CD14-positive monocyte (primary cell): ENCODE data around the gene FBXO34. TPM values are rescaled to one million over a fixed set of nuclear protein-coding genes. Genes with fewer than 3 reads are reported as not detected.

Experiments used
- DNase-seq, 3 donors: peaks; one replicate each; pipeline ENCODE4 v3.0.0-alpha.2; 2011 to 2022
- H2AFZ ChIP-seq: 2 replicates; pipeline ENCODE4 v1.6.0; 2012; ENCODE audit warnings: mild to moderate bottlenecking, low read depth, low read length, inconsistent platforms; ENCODE audit not compliant: insufficient read depth, poor library complexity, severe bottlenecking
- H3K27ac ChIP-seq, 2 donors: 1 replicate in 1 of 2; 2 replicates in 1 of 2; pipeline ENCODE4 v1.5.1; 2012 to 2013; ENCODE audit warnings: low read length in 2 of 2, control low read depth in 1 of 2, inconsistent platforms in 1 of 2, low read depth in 1 of 2, mild to moderate bottlenecking in 1 of 2
- H3K27me3 ChIP-seq, 2 donors: one replicate each; pipeline versions ENCODE4 v1.6.0 to v1.6.1; 2011 to 2013; ENCODE audit warnings: low read length in 2 of 2; ENCODE audit not compliant: control insufficient read depth in 2 of 2, insufficient read depth in 2 of 2
- H3K36me3 ChIP-seq, 2 donors: replicated peaks in 1 of 2; 1 replicate in 1 of 2; 2 replicates in 1 of 2; pipeline versions ENCODE4 v1.5.1 to v1.6.1; 2012 to 2013; ENCODE audit warnings: low read length in 2 of 2, control low read depth in 1 of 2, inconsistent platforms in 1 of 2, mild to moderate bottlenecking in 1 of 2; ENCODE audit not compliant: insufficient read depth in 2 of 2, control insufficient read depth in 1 of 2
- H3K4me1 ChIP-seq, 2 donors: 1 replicate in 1 of 2; 2 replicates in 1 of 2; pipeline versions ENCODE4 v1.5.1 to v1.6.1; 2012 to 2013; ENCODE audit warnings: low read length in 2 of 2, control low read depth in 1 of 2, inconsistent platforms in 1 of 2, mild to moderate bottlenecking in 1 of 2, moderate library complexity in 1 of 2; ENCODE audit not compliant: insufficient read depth in 2 of 2, control insufficient read depth in 1 of 2
- H3K4me2 ChIP-seq: replicated peaks from 2 replicates; pipeline ENCODE3; 2012; ENCODE audit warnings: low read length, moderate library complexity, mild to moderate bottlenecking; ENCODE audit not compliant: poor library complexity, severe bottlenecking; ENCODE audit errors: extremely low read depth
- H3K4me3 ChIP-seq, 3 experiments: fragments of 200-600 bp in 1 of 3; sonication (generic) in 1 of 3; replicated peaks in 1 of 3; 1 replicate in 2 of 3; 2 replicates in 1 of 3; pipeline ENCODE4 v1.5.1; 2011 to 2013; ENCODE audit warnings: low read length in 3 of 3, mild to moderate bottlenecking in 3 of 3, control low read depth in 2 of 3, low read depth in 2 of 3, inconsistent platforms in 1 of 3, moderate library complexity in 1 of 3
- H3K79me2 ChIP-seq: 2 replicates; pipeline ENCODE4 v1.6.0; 2012; ENCODE audit warnings: mild to moderate bottlenecking, control low read depth, inconsistent platforms, low read length, moderate library complexity; ENCODE audit not compliant: insufficient read depth
- H3K9ac ChIP-seq: 2 replicates; pipeline ENCODE4 v1.6.0; 2017; ENCODE audit warnings: low read length, mild to moderate bottlenecking; ENCODE audit not compliant: insufficient read depth, poor library complexity, severe bottlenecking
- H3K9me3 ChIP-seq, 2 donors: replicated peaks in 1 of 2; 1 replicate in 1 of 2; 2 replicates in 1 of 2; pipeline versions ENCODE4 v1.5.1 to v1.6.1; 2012 to 2013; ENCODE audit warnings: low read length in 2 of 2, control low read depth in 1 of 2; ENCODE audit not compliant: control insufficient read depth in 1 of 2, insufficient read depth in 1 of 2
- H4K20me1 ChIP-seq: 2 replicates; pipeline ENCODE4 v1.6.0; 2012; ENCODE audit warnings: mild to moderate bottlenecking, low read length, control low read depth, moderate library complexity; ENCODE audit not compliant: insufficient read depth
- H3K27ac Mint-ChIP-seq, 7 donors: one replicate each; pipeline ENCODE4 v1.8.0; 2020; ENCODE audit warnings: mild to moderate bottlenecking in 7 of 7, mixed read lengths in 7 of 7, moderate library complexity in 6 of 7, inconsistent platforms in 2 of 7
- H3K27me3 Mint-ChIP-seq, 3 donors: one replicate each; pipeline ENCODE4 v1.8.0; 2021 to 2022; ENCODE audit warnings: low read depth in 3 of 3, mild to moderate bottlenecking in 3 of 3, mixed read lengths in 3 of 3, moderate library complexity in 3 of 3, inconsistent platforms in 1 of 3
- H3K36me3 Mint-ChIP-seq, 2 donors: one replicate each; pipeline ENCODE4 v1.8.0; 2020; ENCODE audit warnings: mixed read lengths in 2 of 2, inconsistent platforms in 1 of 2, mild to moderate bottlenecking in 1 of 2
- H3K4me1 Mint-ChIP-seq: one replicate; pipeline ENCODE4 v1.8.0; 2020; ENCODE audit warnings: mild to moderate bottlenecking, mixed read lengths
- H3K4me3 Mint-ChIP-seq, 2 donors: one replicate each; pipeline ENCODE4 v1.8.0; 2020; ENCODE audit warnings: mild to moderate bottlenecking in 2 of 2, mixed read lengths in 2 of 2, moderate library complexity in 1 of 2
- H3K9me3 Mint-ChIP-seq, 7 donors: one replicate each; pipeline ENCODE4 v1.8.0; 2020 to 2022; ENCODE audit warnings: mixed read lengths in 7 of 7, mild to moderate bottlenecking in 6 of 7, moderate library complexity in 6 of 7, inconsistent platforms in 2 of 7
- CTCF ChIP-seq: fragments of 200-600 bp; IDR thresholded peaks from one replicate; pipeline ENCODE4 v1.8.0; 2022; ENCODE audit warnings: antibody characterized with exemption, mild to moderate bottlenecking
- WGBS: methylation state at CpG from one replicate; pipeline ENCODE4 v1.1.5; 2013; ENCODE audit warnings: missing lambda C conversion rate; ENCODE audit not compliant: insufficient coverage; 5-methylcytosine and 5-hydroxymethylcytosine counted together
- intact Hi-C, 2 donors: fragments of 100-400 bp; cut with micrococcal nuclease; formaldehyde crosslinking; loops; one replicate each; pipeline versions ENCODE4 v1.15.0 to v1.15.1; 2023
- polyA plus RNA-seq, 3 donors: library from polyadenylated mRNA; depleted of rRNA in 1 of 3; unstranded in 2 of 3; stranded (reverse) in 1 of 3; fragments of 300-500 nt in 2 of 3; fragments of >200 nt in 1 of 3; fragmentation: Illumina TruSeq in 2 of 3; gene quantifications; 1 replicate in 2 of 3; 2 replicates in 1 of 3; pipeline ENCODE4 v1.2.3, GENCODE V29; 2012 to 2021

The FBXO34 gene
- polyA plus RNA-seq, 3 donors = 10.3 to 18.1 (median 17.3) TPM

GRCh38 chr14:55288439-55288838, 17.2 kb downstream of the FBXO34 start:
- H3K27ac Mint-ChIP-seq = no peak overlapping the region
- Histone ChIP-seq H3K9me3 (no peaks in the 10 kb centered on the region), H3K36me3 (peaks cover 0 to 8% of the 10 kb centered on the region in 2 donors), H3K4me3 (no peak overlapping the region), H4K20me1 (peaks cover 92% of the 10 kb centered on the region), H3K4me2 (no peak overlapping the region), H3K4me1 (no peaks in the 10 kb centered on the region), H3K9ac (no peak overlapping the region), H3K79me2 (peaks cover 99% of the 10 kb centered on the region), H2AFZ (no peak overlapping the region), H3K27me3 (no peaks in the 10 kb centered on the region), H3K27ac (no peak overlapping the region)
- H3K4me1 Mint-ChIP-seq = no peaks in the 10 kb centered on the region
- DNase-seq = no peak
- no peaks in the 10 kb centered on the region for H3K27me3 Mint-ChIP-seq
- no peak for TF ChIP-seq CTCF
- WGBS = 89% methylated on average over 1 of the region's 6 CpGs
- H3K9me3 Mint-ChIP-seq = no peaks in the 10 kb centered on the region
- intact Hi-C loops = loop anchor here in 1 of 2 donors (10.0 kb wide), 1 partner anchor 46 kb away; no protein-coding TSS in a partner anchor
- H3K36me3 Mint-ChIP-seq = peaks cover 6 to 27% of the 10 kb centered on the region in 2 donors
- H3K4me3 Mint-ChIP-seq = no peak overlapping the region

DNA sequence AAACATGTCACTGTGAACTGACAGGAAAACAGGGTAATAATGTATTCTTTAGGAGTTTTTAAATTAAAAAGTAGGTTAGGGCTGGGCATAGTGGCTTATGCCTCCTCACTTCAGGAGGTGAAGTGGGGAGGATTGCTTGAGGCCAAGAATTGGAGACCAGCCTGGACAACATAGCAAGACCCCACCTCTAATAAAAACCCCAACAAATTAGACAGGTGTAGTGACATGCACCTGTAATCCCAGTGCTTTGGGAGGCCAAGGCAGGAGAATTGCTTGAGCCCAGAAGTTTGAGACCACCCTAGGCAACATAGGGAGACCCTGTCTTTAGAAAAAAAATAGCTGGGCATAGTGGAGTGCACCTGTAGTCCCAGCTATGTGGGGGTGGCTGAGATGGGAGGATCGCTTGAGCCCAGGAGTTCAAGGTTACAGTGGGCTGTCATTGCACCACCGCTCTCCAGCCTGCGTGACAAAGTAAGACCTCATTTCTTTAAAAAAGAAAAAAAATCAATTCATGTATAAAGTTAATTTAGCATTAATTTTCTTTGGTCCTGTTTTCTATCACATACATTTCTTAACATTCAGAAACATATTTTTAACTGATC, 20.4 kb downstream of the FBXO34 start:
- Histone ChIP-seq H3K27ac (no peak overlapping the region), H4K20me1 (peaks cover 87% of the 10 kb centered on the region), H3K9me3 (no peaks in the 10 kb centered on the region), H3K9ac (no peak overlapping the region), H3K36me3 (no peaks in the 10 kb centered on the region), H3K27me3 (no peaks in the 10 kb centered on the region), H3K4me3 (no peak overlapping the region), H3K4me1 (no peaks in the 10 kb centered on the region), H3K4me2 (no peak overlapping the region), H3K79me2 (peaks cover 95% of the 10 kb centered on the region), H2AFZ (no peak overlapping the region)
- intact Hi-C loops = no loop called here
- no peaks in the 10 kb centered on the region for H3K9me3 Mint-ChIP-seq
- DNase-seq = no peak
- no peak overlapping the region for H3K4me3 Mint-ChIP-seq
- peak overlapping the region in 1 of 7 donors; percentile 46 for H3K27ac Mint-ChIP-seq
- no peaks in the 10 kb centered on the region for H3K4me1 Mint-ChIP-seq
- no CpG with 5 or more reads among the region's 3 CpGs for WGBS
- H3K27me3 Mint-ChIP-seq = no peaks in the 10 kb centered on the region
- TF ChIP-seq CTCF = no peak
- H3K36me3 Mint-ChIP-seq = peaks cover 11 to 18% of the 10 kb centered on the region in 2 donors
